Ectodermal cell (in vitro differentiated cells): ENCODE data around the gene GABRR1.
A peak's percentile ranks its signal among the peaks of the same experiment; 100 is the strongest.

Experiments used
- H3K27ac ChIP-seq: 2 replicates; pipeline ENCODE4 v1.7.0; 2013; ENCODE audit warnings: mild to moderate bottlenecking, low read depth, low read length; ENCODE audit not compliant: insufficient read depth, poor library complexity, severe bottlenecking
- H3K27me3 ChIP-seq: 2 replicates; pipeline ENCODE4 v1.7.0; 2013; ENCODE audit warnings: mild to moderate bottlenecking, low read length; ENCODE audit not compliant: insufficient read depth, control insufficient read depth, poor library complexity, severe bottlenecking
- H3K36me3 ChIP-seq: one replicate; pipeline ENCODE4 v1.7.0; 2013; ENCODE audit warnings: low read length; ENCODE audit not compliant: control insufficient read depth, insufficient read depth
- H3K4me1 ChIP-seq: one replicate; pipeline ENCODE4 v1.7.0; 2013; ENCODE audit warnings: low read length; ENCODE audit not compliant: control insufficient read depth, insufficient read depth
- H3K4me3 ChIP-seq: 2 replicates; pipeline ENCODE4 v1.7.0; 2013; ENCODE audit warnings: low read depth, low read length, control low read depth; ENCODE audit not compliant: insufficient read depth
- H3K9me3 ChIP-seq: 2 replicates; pipeline ENCODE4 v1.7.0; 2013; ENCODE audit warnings: mild to moderate bottlenecking, low read length, moderate library complexity; ENCODE audit not compliant: control insufficient read depth
- WGBS, 2 experiments: methylation state at CpG; one replicate each; pipeline ENCODE4 v1.1.7; 2013; ENCODE audit warnings: missing lambda C conversion rate in 2 of 2; 5-methylcytosine and 5-hydroxymethylcytosine counted together

Gene GABRR1

DNA sequence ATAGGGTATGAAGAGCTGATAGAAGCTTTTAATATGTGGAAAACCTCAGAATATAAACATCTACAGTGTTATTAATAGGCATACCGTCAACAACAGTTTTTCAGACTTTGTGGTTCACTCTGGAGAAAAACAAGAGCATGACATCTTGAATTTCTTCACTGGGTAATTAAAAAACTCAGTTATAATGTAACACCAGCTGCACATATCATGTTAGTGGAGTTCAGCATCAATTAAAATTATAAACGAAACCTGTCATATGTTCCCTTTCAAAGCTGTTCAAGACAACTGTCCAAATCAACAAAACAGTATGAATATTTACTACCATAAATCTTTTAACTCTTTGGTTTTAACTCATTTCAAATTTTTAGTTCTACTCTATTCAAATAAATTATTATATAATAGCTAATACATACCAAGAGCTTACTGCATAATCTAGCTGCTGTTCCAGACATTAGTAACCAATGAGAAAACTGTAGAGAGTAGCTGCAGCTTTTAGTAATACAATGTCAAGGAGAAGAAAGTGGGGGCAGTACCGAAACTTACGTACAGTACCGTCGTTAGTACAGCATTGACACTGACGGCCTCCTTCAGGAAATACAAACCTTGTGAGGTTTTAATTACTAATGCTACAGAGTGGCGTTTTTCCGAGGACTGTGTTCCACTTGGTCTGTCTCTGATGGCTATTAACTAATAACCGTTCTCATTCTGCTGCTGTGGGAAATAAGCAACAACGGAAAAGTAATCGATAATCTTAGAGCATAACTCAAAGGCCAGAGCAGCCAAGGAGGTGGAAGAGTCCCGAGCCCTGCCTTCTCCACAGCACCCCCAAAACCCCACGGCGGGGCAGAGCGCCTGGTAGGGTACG lies 71.8 kb downstream of the GABRR1 start:
- 29 to 32% methylated on average over 17 of the region's 17 CpGs for WGBS, 2 experiments
- Histone ChIP-seq H3K4me1 (no peaks in the 10 kb centered on the region), H3K9me3 (no peaks in the 10 kb centered on the region), H3K4me3 (peak overlapping the region; percentile 61), H3K27ac (no peak overlapping the region), H3K27me3 (peaks cover 40% of the 10 kb centered on the region), H3K36me3 (no peaks in the 10 kb centered on the region)

DNA sequence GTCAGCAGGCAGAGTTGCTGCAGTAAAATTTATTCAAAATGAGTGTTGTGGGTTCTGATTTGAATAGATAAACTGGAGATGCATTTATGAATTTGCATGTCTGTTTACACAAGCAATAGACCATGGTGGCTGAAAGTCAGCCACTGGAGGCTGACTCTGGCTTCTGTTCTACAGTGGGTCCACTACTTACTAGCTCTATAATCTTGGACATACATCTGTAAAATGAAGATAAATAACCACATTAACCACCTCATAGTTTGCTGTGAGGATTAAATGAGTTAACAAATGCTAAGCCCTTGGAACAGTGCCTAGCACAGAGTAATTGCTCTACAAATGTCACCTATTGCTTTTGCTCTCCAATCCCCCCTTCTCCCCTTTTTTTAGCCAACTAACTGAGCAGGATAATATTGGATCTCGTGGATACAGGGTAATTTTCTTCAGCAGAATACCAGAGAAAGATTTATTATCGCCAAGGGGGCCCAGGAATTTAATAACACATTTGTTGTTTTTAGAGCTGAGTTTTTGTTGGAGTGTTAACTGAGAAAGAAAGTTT lies 72.7 kb downstream of the GABRR1 start:
- no peaks in the 10 kb centered on the region for H3K4me1 ChIP-seq
- H3K36me3 ChIP-seq: no peaks in the 10 kb centered on the region
- peaks cover 40% of the 10 kb centered on the region for H3K27me3 ChIP-seq
- H3K4me3 ChIP-seq: no peak overlapping the region
- no peaks in the 10 kb centered on the region for H3K9me3 ChIP-seq
- no peak overlapping the region for H3K27ac ChIP-seq
- 81 to 85% methylated on average over 2 of the region's 2 CpGs for WGBS, 2 experiments

DNA sequence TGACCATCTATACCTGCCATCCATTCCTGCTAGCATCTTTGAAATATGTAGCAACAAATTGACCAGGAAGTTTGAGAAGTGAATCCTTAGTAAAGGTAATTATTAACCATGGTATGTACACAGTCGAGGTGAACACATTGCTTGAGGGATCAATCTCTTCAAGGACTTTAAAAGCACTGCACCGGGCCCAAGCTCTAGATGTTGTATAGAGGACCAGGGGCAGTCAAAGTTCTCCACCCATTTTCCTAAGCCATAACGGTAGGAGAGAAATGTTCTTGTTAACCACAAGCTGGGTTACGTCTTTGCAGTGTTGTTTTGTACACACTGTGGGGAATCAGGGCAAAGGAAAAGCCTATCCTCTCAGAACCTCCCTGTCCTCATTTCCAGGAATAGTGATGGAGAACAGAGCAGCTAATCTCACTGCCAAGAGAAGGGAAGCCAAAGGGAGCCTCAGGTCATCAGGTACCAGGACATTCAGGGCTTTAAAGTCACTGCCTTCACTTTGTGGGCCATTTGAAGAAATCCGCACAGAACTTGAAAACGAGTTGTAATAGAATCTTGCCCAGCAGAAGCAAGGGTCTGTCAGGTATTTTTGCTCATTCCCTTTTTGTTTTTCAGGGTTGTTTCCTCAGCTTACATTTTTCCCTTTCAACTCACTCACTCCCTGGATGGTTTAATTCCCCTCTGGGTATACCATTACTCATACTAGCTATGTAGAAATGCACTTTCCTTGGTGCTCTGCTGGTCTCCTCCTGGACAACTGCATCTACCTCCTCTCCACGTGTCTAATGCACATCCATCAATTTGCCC lies 76.6 kb downstream of the GABRR1 start:
- Histone ChIP-seq H3K27ac (no peak overlapping the region), H3K9me3 (no peaks in the 10 kb centered on the region), H3K4me1 (no peaks in the 10 kb centered on the region), H3K27me3 (peaks cover 17% of the 10 kb centered on the region), H3K4me3 (no peak overlapping the region), H3K36me3 (no peaks in the 10 kb centered on the region)
- 83 to 85% methylated on average over 7 of the region's 7 CpGs for WGBS, 2 experiments

DNA sequence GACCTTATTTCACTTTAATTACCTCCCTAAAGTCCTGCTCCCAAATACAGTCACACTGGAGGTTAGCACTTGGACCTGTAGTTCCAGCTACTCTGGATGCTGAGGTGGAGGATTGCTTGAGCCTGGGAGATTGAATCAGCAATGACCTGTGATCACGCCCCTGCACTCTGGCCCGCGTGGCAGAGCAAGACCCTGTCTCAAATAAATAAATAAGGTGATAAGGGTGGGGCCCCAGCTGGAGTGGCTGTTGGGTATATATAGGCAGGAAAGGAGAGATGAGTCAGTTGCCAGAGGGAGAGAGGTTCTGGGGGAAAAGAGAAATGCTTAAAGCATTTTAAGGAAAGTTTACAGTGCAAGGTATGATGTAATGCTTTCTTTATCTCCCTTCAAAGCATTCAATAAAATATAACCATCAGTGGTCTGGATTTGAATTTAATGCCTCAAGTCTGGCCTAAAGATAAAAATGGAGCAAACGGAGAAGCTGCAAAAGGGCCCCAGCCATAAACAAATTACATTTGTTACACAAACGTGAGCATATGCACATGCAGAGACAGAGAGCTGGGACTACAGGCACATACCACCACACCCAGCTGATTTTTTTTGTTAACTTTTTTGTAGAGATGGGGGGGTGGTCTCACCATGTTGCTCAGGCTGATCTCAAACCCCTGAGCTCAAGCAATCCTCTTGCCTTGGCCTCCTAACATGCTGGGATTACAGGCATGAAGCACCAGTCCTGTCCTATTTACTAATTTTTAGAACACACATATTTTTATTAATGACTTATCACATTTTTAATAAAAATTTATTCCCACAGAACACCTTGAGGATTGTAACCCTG lies 77.4 kb downstream of the GABRR1 start:
- Histone ChIP-seq H3K27me3 (peaks cover 9% of the 10 kb centered on the region), H3K27ac (no peak overlapping the region), H3K9me3 (no peaks in the 10 kb centered on the region), H3K36me3 (no peaks in the 10 kb centered on the region), H3K4me3 (no peak overlapping the region), H3K4me1 (no peaks in the 10 kb centered on the region)
- WGBS, 2 experiments: 76 to 78% methylated on average over 5 of the region's 5 CpGs

DNA sequence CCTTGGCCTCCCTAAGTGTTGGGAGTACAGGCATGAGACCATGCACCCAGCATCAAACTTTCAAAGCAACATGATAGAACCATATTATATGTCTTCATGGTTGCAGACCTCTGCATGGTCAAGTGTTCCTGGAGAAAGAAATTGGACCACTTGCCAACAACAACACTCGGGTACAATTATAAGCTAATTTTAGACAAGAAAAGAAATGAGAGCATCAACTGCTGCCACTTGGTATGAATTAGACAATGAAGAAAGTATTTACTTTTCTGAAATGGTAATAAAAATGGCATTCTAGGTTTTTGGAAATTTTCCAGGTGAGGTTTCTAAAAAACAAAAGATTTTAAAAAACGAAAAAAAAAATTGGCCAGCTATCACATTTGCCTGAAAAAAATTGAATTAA lies 79.0 kb downstream of the GABRR1 start:
- H3K4me3 ChIP-seq: no peak overlapping the region
- no peak overlapping the region for H3K27ac ChIP-seq
- no peaks in the 10 kb centered on the region for H3K27me3 ChIP-seq
- no peaks in the 10 kb centered on the region for H3K36me3 ChIP-seq
- H3K4me1 ChIP-seq: no peaks in the 10 kb centered on the region
- 92 to 100% methylated on average over 2 of the region's 2 CpGs for WGBS, 2 experiments
- H3K9me3 ChIP-seq: no peaks in the 10 kb centered on the region

DNA sequence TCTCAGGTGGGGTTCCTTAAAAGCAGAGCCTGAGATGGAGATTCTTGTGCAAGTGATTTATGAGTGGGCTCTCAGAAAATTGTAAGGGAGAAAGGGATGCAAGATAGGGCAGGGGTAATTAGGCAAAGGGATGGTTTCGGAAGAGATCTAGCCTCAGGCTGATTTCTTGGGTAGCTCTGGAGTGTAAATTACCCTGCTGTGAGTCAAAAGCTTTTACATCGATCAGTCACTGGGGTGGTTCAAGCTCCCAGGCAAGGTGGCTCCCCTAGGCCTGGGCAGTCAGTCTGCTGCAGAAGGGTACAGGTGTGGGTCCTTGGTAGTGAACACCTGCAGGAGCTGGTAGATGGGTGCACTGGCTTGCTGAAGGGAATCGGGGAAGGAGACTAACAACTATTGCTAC lies 82.4 kb downstream of the GABRR1 start:
- WGBS, 2 experiments: 47 to 70% methylated on average over 2 to 3 of the region's 3 CpGs
- no peak overlapping the region for H3K27ac ChIP-seq
- H3K36me3 ChIP-seq: no peaks in the 10 kb centered on the region
- no peaks in the 10 kb centered on the region for H3K9me3 ChIP-seq
- H3K4me1 ChIP-seq: no peaks in the 10 kb centered on the region
- H3K27me3 ChIP-seq: no peaks in the 10 kb centered on the region
- H3K4me3 ChIP-seq: no peak overlapping the region

DNA sequence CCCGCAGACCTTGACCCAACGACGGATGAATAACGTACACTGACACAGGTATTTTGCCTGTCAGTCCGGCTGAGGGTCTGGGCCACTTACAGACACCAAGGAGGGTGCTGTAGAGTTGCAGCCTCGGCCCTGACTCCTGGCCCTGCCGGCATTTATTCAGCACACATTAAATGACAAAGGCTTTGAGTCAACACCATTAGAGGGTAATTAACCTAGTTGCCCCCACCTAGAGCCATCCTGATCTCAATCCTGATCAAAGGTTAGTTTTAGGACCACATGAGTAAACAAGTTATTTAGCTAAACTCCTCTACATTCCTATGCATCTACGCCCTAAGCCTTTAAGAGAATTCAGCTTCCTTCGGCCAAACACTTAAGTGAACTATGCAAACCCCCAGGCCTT lies 83.2 kb downstream of the GABRR1 start:
- no peaks in the 10 kb centered on the region for H3K27me3 ChIP-seq
- no peaks in the 10 kb centered on the region for H3K4me1 ChIP-seq
- WGBS, 2 experiments: 66 to 70% methylated on average over 9 of the region's 9 CpGs
- H3K27ac ChIP-seq: no peak overlapping the region
- no peaks in the 10 kb centered on the region for H3K36me3 ChIP-seq
- H3K4me3 ChIP-seq: no peak overlapping the region
- no peaks in the 10 kb centered on the region for H3K9me3 ChIP-seq

DNA sequence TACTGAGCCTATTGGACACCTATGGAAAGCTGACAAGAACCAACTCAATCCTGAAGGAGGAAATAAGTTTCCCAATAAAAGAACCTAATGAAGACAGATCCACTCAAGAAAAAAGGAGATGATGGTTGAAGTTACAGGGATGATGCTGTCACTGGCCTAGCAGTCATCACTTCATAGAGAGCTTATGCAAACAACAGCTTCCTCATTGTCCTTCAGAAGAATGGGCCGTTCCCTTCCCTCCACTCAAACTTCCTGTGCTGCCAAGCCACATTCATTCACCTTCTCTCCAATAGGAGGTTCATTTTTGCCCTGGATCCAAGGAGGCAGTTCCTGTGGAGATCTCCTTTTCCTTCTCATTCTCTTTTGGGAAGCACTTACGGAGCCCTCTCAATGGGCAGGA lies 85.1 kb downstream of the GABRR1 start:
- Histone ChIP-seq H3K9me3 (no peaks in the 10 kb centered on the region), H3K27me3 (no peaks in the 10 kb centered on the region), H3K4me3 (no peak overlapping the region), H3K4me1 (no peaks in the 10 kb centered on the region), H3K36me3 (no peaks in the 10 kb centered on the region), H3K27ac (no peak overlapping the region)
- 76 to 80% methylated on average over 1 to 2 of the region's 2 CpGs for WGBS, 2 experiments

DNA sequence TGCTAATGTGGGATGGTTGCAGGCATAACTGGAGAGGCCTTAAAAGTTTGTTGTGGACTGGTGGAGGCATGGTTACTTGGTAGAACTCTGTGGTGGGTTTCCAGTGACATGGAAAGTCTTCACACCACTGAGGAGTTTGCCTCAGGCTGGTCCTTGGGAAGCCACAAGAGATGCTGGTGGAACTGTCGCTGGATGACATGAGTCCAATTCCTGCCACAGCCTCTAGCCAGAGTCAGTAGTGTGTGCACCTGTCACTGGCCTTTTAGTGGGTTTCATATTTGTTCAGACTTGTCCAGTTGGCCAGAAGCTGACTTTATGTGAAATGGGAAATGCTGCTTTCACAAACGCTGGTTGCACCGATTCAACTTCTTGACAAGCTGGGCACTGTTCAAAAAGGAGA lies 85.6 kb downstream of the GABRR1 start:
- 95 to 96% methylated on average over 3 of the region's 3 CpGs for WGBS, 2 experiments
- Histone ChIP-seq H3K36me3 (no peaks in the 10 kb centered on the region), H3K9me3 (no peaks in the 10 kb centered on the region), H3K4me1 (no peaks in the 10 kb centered on the region), H3K4me3 (no peak overlapping the region), H3K27me3 (no peaks in the 10 kb centered on the region), H3K27ac (no peak overlapping the region)
